OCI-LY1 (cell line): Measurements from ENCODE around the gene GFI1B.

Source experiments
- H2AFZ ChIP-seq: fragments of 200-600 bp; sonication (generic), shearing (Covaris generic); 2 replicates; pipeline ENCODE4 v1.6.0; 2014; ENCODE audit warnings: antibody characterized with exemption, mild to moderate bottlenecking, low read length
- H3F3A ChIP-seq: fragments of 200-600 bp; sonication (generic), shearing (Covaris generic); 2 replicates; pipeline ENCODE4 v1.6.0; 2014; ENCODE audit warnings: mild to moderate bottlenecking, antibody characterized with exemption, low read length, moderate library complexity; ENCODE audit not compliant: insufficient read depth
- H3K27ac ChIP-seq: fragments of 200-600 bp; sonication (generic); 2 replicates; pipeline ENCODE4 v1.5.1; 2014; ENCODE audit warnings: low read length, mixed run types, mild to moderate bottlenecking, low read depth; ENCODE audit not compliant: poor library complexity, severe bottlenecking
- H3K27me3 ChIP-seq: fragments of 200-600 bp; sonication (generic); 2 replicates; pipeline ENCODE4 v1.6.0; 2014; ENCODE audit warnings: antibody characterized with exemption, mild to moderate bottlenecking, low read length, moderate library complexity; ENCODE audit not compliant: insufficient read depth
- H3K36me3 ChIP-seq: fragments of 200-600 bp; sonication (generic); 2 replicates; pipeline ENCODE4 v1.6.1; 2014; ENCODE audit warnings: mild to moderate bottlenecking, antibody characterized with exemption, low read length, moderate library complexity, mixed read lengths; ENCODE audit not compliant: insufficient read depth
- H3K4me1 ChIP-seq: fragments of 200-600 bp; sonication (generic); 2 replicates; pipeline ENCODE4 v1.5.1; 2014; ENCODE audit warnings: mild to moderate bottlenecking, low read length, moderate library complexity; ENCODE audit not compliant: insufficient read depth, severe bottlenecking
- H3K4me2 ChIP-seq: fragments of 200-600 bp; sonication (generic), shearing (Covaris generic); 2 replicates; pipeline ENCODE4 v1.6.1; 2014; ENCODE audit warnings: low read length
- H3K4me3 ChIP-seq: fragments of 200-600 bp; sonication (generic); 2 replicates; pipeline ENCODE4 v1.5.1; 2014; ENCODE audit warnings: low read length, low read depth, mild to moderate bottlenecking, mixed read lengths; ENCODE audit not compliant: poor library complexity, severe bottlenecking
- H3K79me2 ChIP-seq: fragments of 200-600 bp; shearing (Covaris generic); 2 replicates; pipeline ENCODE4 v1.6.1; 2016; ENCODE audit warnings: mixed run types, low read length, mixed read lengths; ENCODE audit not compliant: insufficient read depth
- H3K9ac ChIP-seq: fragments of 200-600 bp; sonication (generic), shearing (Covaris generic); 2 replicates; pipeline ENCODE4 v1.6.1; 2014; ENCODE audit warnings: mild to moderate bottlenecking, low read length, mixed read lengths
- H3K9me2 ChIP-seq: fragments of 200-600 bp; sonication (generic), shearing (Covaris generic); 2 replicates; pipeline ENCODE4 v1.6.1; 2014; ENCODE audit warnings: low read depth, mild to moderate bottlenecking, low read length, mixed read lengths
- H3K9me3 ChIP-seq: fragments of 200-600 bp; shearing (Covaris generic); 2 replicates; pipeline ENCODE4 v1.6.1; 2014; ENCODE audit warnings: low read length, mixed read lengths
- H4K20me1 ChIP-seq: fragments of 200-600 bp; sonication (generic), shearing (Covaris generic); 2 replicates; pipeline ENCODE4 v1.6.0; 2016; ENCODE audit warnings: mild to moderate bottlenecking, low read length; ENCODE audit not compliant: insufficient read depth
- CTCF ChIP-seq: fragments of 200-600 bp; sonication (generic), shearing (Covaris generic); IDR thresholded peaks from 2 replicates; pipeline ENCODE4 v1.5.1; 2017; ENCODE audit warnings: mild to moderate bottlenecking, antibody characterized with exemption, low read length, moderate library complexity, mixed read lengths
- EZH2 ChIP-seq: fragments of 200-600 bp; sonication (generic), shearing (Covaris generic); IDR thresholded peaks from 2 replicates; pipeline ENCODE4 v1.8.0; 2017; ENCODE audit warnings: borderline replicate concordance, mixed run types, mild to moderate bottlenecking, antibody characterized with exemption, low read length, moderate library complexity, mixed read lengths

Gene GFI1B

GRCh38 chr9:132990781-132991180, 12.3 kb downstream of the GFI1B start:
- H3F3A ChIP-seq = no peaks in the 10 kb centered on the region
- no peak overlapping the region for H3K4me3 ChIP-seq
- TF ChIP-seq EZH2 = no peak
- TF ChIP-seq CTCF = no peak
- H4K20me1 ChIP-seq = no peaks in the 10 kb centered on the region
- no peaks in the 10 kb centered on the region for H3K9me2 ChIP-seq
- H3K36me3 ChIP-seq = no peaks in the 10 kb centered on the region
- H3K4me2 ChIP-seq = no peak overlapping the region
- 0 out of 2 replicates have a peak, but pooled peaks cover 6% of the 10 kb centered on the region for H3K27me3 ChIP-seq
- H3K27ac ChIP-seq = no peak overlapping the region
- H3K9me3 ChIP-seq = no peaks in the 10 kb centered on the region
- peaks cover 6% of the 10 kb centered on the region for H3K4me1 ChIP-seq
- H3K79me2 ChIP-seq = no peaks in the 10 kb centered on the region
- H2AFZ ChIP-seq = no peak overlapping the region
- H3K9ac ChIP-seq = no peak overlapping the region

- H3F3A ChIP-seq = no peaks in the 10 kb centered on the region
- TF ChIP-seq CTCF = no peak
- TF ChIP-seq EZH2 = no peak
- H3K4me1 ChIP-seq = peaks cover 6% of the 10 kb centered on the region
- H4K20me1 ChIP-seq = no peaks in the 10 kb centered on the region
- H3K9me3 ChIP-seq = no peaks in the 10 kb centered on the region
- H3K4me2 ChIP-seq = no peak overlapping the region
- no peaks in the 10 kb centered on the region for H3K36me3 ChIP-seq
- no peak overlapping the region for H3K9ac ChIP-seq
- no peaks in the 10 kb centered on the region for H3K9me2 ChIP-seq
- no peak overlapping the region for H3K4me3 ChIP-seq
- no peak overlapping the region for H2AFZ ChIP-seq
- 0 out of 2 replicates have a peak, but pooled peaks cover 6% of the 10 kb centered on the region for H3K27me3 ChIP-seq
- H3K27ac ChIP-seq = no peak overlapping the region
- no peaks in the 10 kb centered on the region for H3K79me2 ChIP-seq
These were observed 13.1 kb downstream of the GFI1B start for GRCh38 chr9:132991351-132992300.

- no peaks in the 10 kb centered on the region for H3K36me3 ChIP-seq
- H3K4me3 ChIP-seq = no peak overlapping the region
- no peaks in the 10 kb centered on the region for H3K9me3 ChIP-seq
- peaks cover 6% of the 10 kb centered on the region for H3K4me1 ChIP-seq
- H3K9me2 ChIP-seq = no peaks in the 10 kb centered on the region
- TF ChIP-seq EZH2 (no peak), CTCF (no peak)
- no peaks in the 10 kb centered on the region for H3K79me2 ChIP-seq
- no peak overlapping the region for H2AFZ ChIP-seq
- H3K27ac ChIP-seq = no peak overlapping the region
- H3K4me2 ChIP-seq = no peak overlapping the region
- H3K9ac ChIP-seq = no peak overlapping the region
- H3K27me3 ChIP-seq = peaks cover 6% of the 10 kb centered on the region; the same call in 1 of the 2 replicates
- H4K20me1 ChIP-seq = no peaks in the 10 kb centered on the region
- no peaks in the 10 kb centered on the region for H3F3A ChIP-seq
These were observed 15.0 kb downstream of the GFI1B start for GRCh38 chr9:132993511-132993939.
